Neural cell (in vitro differentiated cells): Measurements from ENCODE around the gene MAPRE3.

Experiments used
- CTCF ChIP-seq: fragments of 450-650 bp; IDR thresholded peaks from 2 replicates; pipeline ENCODE4 v1.5.1; 2014; ENCODE audit warnings: antibody characterized with exemption, mild to moderate bottlenecking, moderate library complexity; ENCODE audit not compliant: poor library complexity, severe bottlenecking
- EP300 ChIP-seq: fragments of 450-650 bp; conservative IDR thresholded peaks from 2 replicates; pipeline ENCODE4 v1.6.1; 2014; ENCODE audit warnings: antibody characterized with exemption, mild to moderate bottlenecking, moderate library complexity; ENCODE audit not compliant: poor library complexity, severe bottlenecking
- EZH2 ChIP-seq: fragments of 200-600, 300-800 bp; shearing (Covaris generic), sonication (generic); IDR thresholded peaks from 2 replicates; pipeline ENCODE4 v1.6.1; 2014; ENCODE audit warnings: antibody characterized with exemption, low read length, borderline replicate concordance, mild to moderate bottlenecking; ENCODE audit not compliant: insufficient read depth, poor library complexity, severe bottlenecking
- MXI1 ChIP-seq: fragments of 450-650 bp; conservative IDR thresholded peaks from 2 replicates; pipeline ENCODE4 v1.6.1; 2014; ENCODE audit warnings: antibody characterized with exemption, mild to moderate bottlenecking; ENCODE audit not compliant: poor library complexity, severe bottlenecking
- POLR2AphosphoS5 ChIP-seq: IDR thresholded peaks from 2 replicates; pipeline ENCODE4 v1.6.1; 2012
- TAF1 ChIP-seq: IDR thresholded peaks from 2 replicates; pipeline ENCODE4 v1.6.1; 2012; ENCODE audit warnings: low read depth

- TF ChIP-seq EZH2 (no peak), CTCF (peak; percentile 86), MXI1 (no peak), TAF1 (no peak), POLR2AphosphoS5 (no peak), EP300 (no peak)
Observed at GRCh38 chr2:26942543-26943295, 27.7 kb upstream of the MAPRE3 start.
